Measurements from ENCODE around the gene YRDC.

DNA sequence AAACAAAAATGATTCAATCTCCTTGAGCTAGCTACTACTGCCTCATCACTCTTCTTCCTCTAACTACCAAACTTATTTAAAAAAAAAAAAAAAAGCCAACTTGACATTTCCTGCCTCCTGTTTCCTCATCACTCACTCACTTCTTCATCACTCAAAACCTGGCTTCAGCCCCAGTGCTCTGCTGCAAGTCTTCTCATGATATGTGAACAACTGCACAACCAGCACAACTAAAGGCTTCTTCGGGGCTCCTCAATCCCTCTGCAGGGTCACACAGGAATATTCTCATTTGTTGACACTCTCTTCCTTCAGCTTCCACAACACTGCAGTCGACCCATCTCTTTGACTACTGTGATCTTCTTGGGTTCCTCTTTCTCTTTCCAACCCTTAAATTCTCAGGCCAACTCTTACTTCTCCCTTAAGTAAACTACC lies 43.8 kb upstream of the YRDC start:
- TF ChIP-seq, protein P1, sequence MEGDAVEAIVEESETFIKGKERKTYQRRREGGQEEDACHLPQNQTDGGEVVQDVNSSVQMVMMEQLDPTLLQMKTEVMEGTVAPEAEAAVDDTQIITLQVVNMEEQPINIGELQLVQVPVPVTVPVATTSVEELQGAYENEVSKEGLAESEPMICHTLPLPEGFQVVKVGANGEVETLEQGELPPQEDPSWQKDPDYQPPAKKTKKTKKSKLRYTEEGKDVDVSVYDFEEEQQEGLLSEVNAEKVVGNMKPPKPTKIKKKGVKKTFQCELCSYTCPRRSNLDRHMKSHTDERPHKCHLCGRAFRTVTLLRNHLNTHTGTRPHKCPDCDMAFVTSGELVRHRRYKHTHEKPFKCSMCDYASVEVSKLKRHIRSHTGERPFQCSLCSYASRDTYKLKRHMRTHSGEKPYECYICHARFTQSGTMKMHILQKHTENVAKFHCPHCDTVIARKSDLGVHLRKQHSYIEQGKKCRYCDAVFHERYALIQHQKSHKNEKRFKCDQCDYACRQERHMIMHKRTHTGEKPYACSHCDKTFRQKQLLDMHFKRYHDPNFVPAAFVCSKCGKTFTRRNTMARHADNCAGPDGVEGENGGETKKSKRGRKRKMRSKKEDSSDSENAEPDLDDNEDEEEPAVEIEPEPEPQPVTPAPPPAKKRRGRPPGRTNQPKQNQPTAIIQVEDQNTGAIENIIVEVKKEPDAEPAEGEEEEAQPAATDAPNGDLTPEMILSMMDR (IDR thresholded peaks at IDR 0.05) = no peak
- TF ChIP-seq POLR2A (IDR thresholded peaks at IDR 0.05) (no peak), POLR2AphosphoS5 (IDR thresholded peaks at IDR 0.05) (no peak)
